Common myeloid progenitor, CD34-positive (primary cell): ENCODE results near the gene MLLT3.

Experiments
- CTCF ChIA-PET: fragments of 350-600 bp; sonication (Branson Sonifier 250); formaldehyde crosslinking; loops from one replicate; lab custom pipeline; 2021; ENCODE audit warnings: antibody characterized with exemption; lab: Charles Lee
- POLR2A ChIA-PET: fragments of 350-600 bp; sonication (Branson Sonifier 250); formaldehyde crosslinking; loops from one replicate; lab custom pipeline; 2021; ENCODE audit warnings: antibody characterized with exemption; lab: Charles Lee
- DNase-seq, 3 donors: peaks; one replicate each; pipeline versions ENCODE4 v3.0.0 to v3.0.0-alpha.2; 2013
- H3K27ac ChIP-seq, 2 experiments: 1 replicate in 1 of 2; 2 replicates in 1 of 2; pipeline ENCODE4 v1.7.0; 2013; ENCODE audit warnings: inconsistent platforms in 2 of 2, low read length in 2 of 2, mild to moderate bottlenecking in 2 of 2, low read depth in 1 of 2, moderate library complexity in 1 of 2; ENCODE audit not compliant: severe bottlenecking in 2 of 2, insufficient read depth in 1 of 2, poor library complexity in 1 of 2
- H3K27me3 ChIP-seq, 5 experiments: replicated peaks in 2 of 5; 1 replicate in 3 of 5; 2 replicates in 2 of 5; pipeline versions ENCODE4 v1.6.1 to v1.7.0; 2013; ENCODE audit warnings: low read length in 4 of 5, mild to moderate bottlenecking in 2 of 5, moderate library complexity in 2 of 5, inconsistent platforms in 1 of 5; ENCODE audit not compliant: insufficient read depth in 5 of 5, control insufficient read depth in 4 of 5
- H3K36me3 ChIP-seq, 4 experiments: 1 replicate in 2 of 4; 2 replicates in 2 of 4; pipeline versions ENCODE4 v1.6.1 to v1.7.0; 2013; ENCODE audit warnings: low read length in 3 of 4, control low read depth in 1 of 4, mild to moderate bottlenecking in 1 of 4; ENCODE audit not compliant: control insufficient read depth in 4 of 4, insufficient read depth in 4 of 4
- H3K4me1 ChIP-seq, 4 experiments: 1 replicate in 3 of 4; 2 replicates in 1 of 4; pipeline versions ENCODE4 v1.6.1 to v1.7.1; 2013; ENCODE audit warnings: low read length in 3 of 4, mild to moderate bottlenecking in 3 of 4, control low read depth in 1 of 4, inconsistent platforms in 1 of 4, moderate library complexity in 1 of 4; ENCODE audit not compliant: control insufficient read depth in 4 of 4, insufficient read depth in 4 of 4; ENCODE audit errors: control extremely low read depth in 1 of 4
- H3K4me3 ChIP-seq, 7 experiments: 1 replicate in 4 of 7; 2 replicates in 3 of 7; pipeline versions ENCODE4 v1.5.1 to v1.7.0; 2013; ENCODE audit warnings: mild to moderate bottlenecking in 7 of 7, low read length in 6 of 7, moderate library complexity in 6 of 7, inconsistent platforms in 2 of 7, low read depth in 2 of 7, control low read depth in 1 of 7; ENCODE audit not compliant: insufficient read depth in 4 of 7, control insufficient read depth in 1 of 7; ENCODE audit errors: extremely low read depth in 1 of 7
- H3K9me3 ChIP-seq, 5 experiments: 1 replicate in 4 of 5; 2 replicates in 1 of 5; pipeline versions ENCODE4 v1.6.1 to v1.7.1; 2013; ENCODE audit warnings: low read length in 4 of 5, mild to moderate bottlenecking in 2 of 5, inconsistent platforms in 1 of 5, low read depth in 1 of 5, moderate library complexity in 1 of 5; ENCODE audit not compliant: control insufficient read depth in 4 of 5, insufficient read depth in 2 of 5; ENCODE audit errors: control extremely low read depth in 1 of 5
- WGBS: methylation state at CpG from one replicate; pipeline ENCODE4 v1.1.5; 2013; ENCODE audit not compliant: insufficient coverage; 5-methylcytosine and 5-hydroxymethylcytosine counted together

The MLLT3 gene

DNA sequence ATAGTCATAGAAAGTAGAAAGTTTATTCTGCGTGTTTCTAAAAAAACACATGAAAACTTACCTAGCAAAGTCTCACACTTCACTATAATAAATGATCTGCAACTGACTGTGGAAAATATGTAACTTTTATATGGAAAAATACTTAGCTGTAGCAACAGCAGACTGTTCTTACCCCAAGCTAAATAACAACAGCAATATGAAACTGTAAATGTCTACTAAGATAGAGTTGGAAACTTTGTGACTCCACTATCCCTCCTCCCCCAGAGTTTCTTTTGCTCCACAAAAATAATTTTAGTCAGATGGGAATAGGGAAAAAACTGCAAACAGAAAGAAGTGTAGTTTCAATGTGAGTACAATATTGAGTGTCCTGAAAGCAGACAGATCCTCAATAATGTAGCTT is 21.0 kb downstream of the MLLT3 start:
- ChIA-PET POLR2A (no interaction called here), CTCF (interaction anchor here (0.7 to 1.4 kb wide), 3 partner anchors 9 to 339 kb away, joined by 3 to 6 read pairs (median 5); no protein-coding TSS in a partner anchor)
- no peaks in the 10 kb centered on the region for H3K27me3 ChIP-seq
- no peak overlapping the region for H3K27ac ChIP-seq
- no peaks in the 10 kb centered on the region for H3K9me3 ChIP-seq
- peaks cover 5 to 51% (median 25%) of the 10 kb centered on the region in 4 experiments for H3K4me1 ChIP-seq
- H3K4me3 ChIP-seq = no peak overlapping the region
- H3K36me3 ChIP-seq = peaks cover 0 to 2% (median 0%) of the 10 kb centered on the region in 4 experiments
- no CpG with 5 or more reads among the region's 1 CpG for WGBS
- DNase-seq = no peak

- Histone ChIP-seq H3K27me3 (no peaks in the 10 kb centered on the region), H3K4me1 (peaks cover 0 to 39% (median 18%) of the 10 kb centered on the region in 4 experiments), H3K4me3 (no peak overlapping the region), H3K27ac (no peak overlapping the region), H3K9me3 (no peaks in the 10 kb centered on the region), H3K36me3 (peaks cover 0 to 2% (median 0%) of the 10 kb centered on the region in 4 experiments)
- DNase-seq = no peak
- POLR2A ChIA-PET = no interaction called here
- CTCF ChIA-PET = interaction anchor here (1.4 kb wide), 1 partner anchor 23 kb away, joined by 3 read pairs; the partner anchor contains the start of gene MLLT3
- no CpG with 5 or more reads among the region's 3 CpGs for WGBS
These were observed 23.1 kb downstream of the MLLT3 start for GRCh38 chr9:20599195-20599594.

DNA sequence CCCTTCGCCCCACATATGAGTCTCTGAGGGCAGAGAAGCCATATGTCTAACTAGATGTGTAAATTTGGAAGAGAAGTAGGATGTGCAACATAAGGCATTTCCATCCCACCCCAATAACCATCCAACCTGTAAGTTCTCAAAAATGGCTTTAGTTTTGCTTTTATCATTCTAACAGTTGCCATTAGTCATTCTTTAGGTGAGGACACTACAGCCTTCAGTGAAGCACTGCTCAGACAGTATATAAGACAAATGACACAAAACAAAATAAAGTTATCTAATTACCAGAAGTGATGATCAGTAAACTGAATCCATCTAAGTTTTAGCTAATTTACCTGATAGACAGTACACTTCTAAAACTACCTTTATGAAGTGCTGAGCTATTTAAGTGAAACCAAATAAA is 23.9 kb downstream of the MLLT3 start:
- no CpG with 5 or more reads among the region's 1 CpG for WGBS

GRCh38 chr9:20597862-20598261 is 24.4 kb downstream of the MLLT3 start:
- H3K27me3 ChIP-seq = no peaks in the 10 kb centered on the region
- ChIA-PET POLR2A (no interaction called here), CTCF (interaction anchor here (0.7 to 2.1 kb wide), 4 partner anchors 18 to 37 kb away, joined by 3 to 9 read pairs (median 3); partner anchors contain the start of gene MLLT3)
- peaks cover 0 to 2% (median 0%) of the 10 kb centered on the region in 4 experiments for H3K36me3 ChIP-seq
- H3K4me1 ChIP-seq = peaks cover 0 to 26% (median 12%) of the 10 kb centered on the region in 4 experiments
- H3K27ac ChIP-seq = no peak overlapping the region
- no peaks in the 10 kb centered on the region for H3K9me3 ChIP-seq
- no peak overlapping the region for H3K4me3 ChIP-seq
- peak in 1 of 3 donors; percentile 22 for DNase-seq

More for the DNA sequence above, 23.9 kb downstream of the MLLT3 start:
- H3K4me1 ChIP-seq = peaks cover 0 to 31% (median 14%) of the 10 kb centered on the region in 4 experiments
- ChIA-PET CTCF (interaction anchor here (1.3 to 1.4 kb wide), 2 partner anchors 24 to 27 kb away, joined by 3 read pairs; partner anchors contain the start of gene MLLT3), POLR2A (no interaction called here)
- no peaks in the 10 kb centered on the region for H3K9me3 ChIP-seq
- H3K4me3 ChIP-seq = no peak overlapping the region
- no peak overlapping the region for H3K27ac ChIP-seq
- peaks cover 0 to 2% (median 0%) of the 10 kb centered on the region in 4 experiments for H3K36me3 ChIP-seq
- no peak for DNase-seq
- H3K27me3 ChIP-seq = no peaks in the 10 kb centered on the region

GRCh38 chr9:20594608-20595007 is 27.7 kb downstream of the MLLT3 start:
- DNase-seq = no peak
- H3K36me3 ChIP-seq = peaks cover 0 to 4% (median 3%) of the 10 kb centered on the region in 4 experiments
- peaks cover 0 to 9% (median 3%) of the 10 kb centered on the region in 4 experiments for H3K4me1 ChIP-seq
- ChIA-PET POLR2A (interaction anchor here (0.7 kb wide), 1 partner anchor 310 kb away, joined by 4 read pairs; no protein-coding TSS in a partner anchor), CTCF (no interaction called here)
- 94% methylated on average over 2 of the region's 3 CpGs for WGBS
- no peak overlapping the region for H3K27ac ChIP-seq
- H3K9me3 ChIP-seq = peaks cover 0 to 5% (median 0%) of the 10 kb centered on the region in 5 experiments
- no peaks in the 10 kb centered on the region for H3K27me3 ChIP-seq
- no peak overlapping the region for H3K4me3 ChIP-seq

DNA sequence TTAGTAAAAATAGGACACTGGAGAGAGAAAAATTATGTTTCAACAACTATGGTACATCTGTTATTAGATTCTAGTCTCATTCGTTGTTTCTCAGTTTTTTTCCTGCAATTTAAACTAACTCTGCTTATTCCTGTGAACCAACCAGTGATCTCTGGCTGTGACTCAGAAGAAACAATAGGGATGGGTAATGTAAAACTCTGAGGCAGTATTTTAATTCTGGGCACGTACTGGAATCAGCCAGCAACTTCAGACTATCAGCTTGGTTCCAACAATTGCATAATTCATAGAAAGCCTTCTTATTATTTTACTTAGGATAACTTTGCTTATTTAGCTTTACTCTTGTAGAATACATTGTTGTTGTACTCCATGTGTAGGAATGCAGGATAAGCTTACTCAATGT is 28.8 kb downstream of the MLLT3 start:
- Histone ChIP-seq H3K36me3 (peaks cover 0 to 3% (median 3%) of the 10 kb centered on the region in 4 experiments), H3K4me3 (no peak overlapping the region), H3K27ac (no peak overlapping the region), H3K4me1 (peaks cover 0 to 8% (median 3%) of the 10 kb centered on the region in 4 experiments), H3K9me3 (peaks cover 0 to 5% (median 0%) of the 10 kb centered on the region in 5 experiments), H3K27me3 (no peaks in the 10 kb centered on the region)
- DNase-seq = no peak
- ChIA-PET POLR2A (no interaction called here), CTCF (no interaction called here)
- no CpG with 5 or more reads among the region's 2 CpGs for WGBS

DNA sequence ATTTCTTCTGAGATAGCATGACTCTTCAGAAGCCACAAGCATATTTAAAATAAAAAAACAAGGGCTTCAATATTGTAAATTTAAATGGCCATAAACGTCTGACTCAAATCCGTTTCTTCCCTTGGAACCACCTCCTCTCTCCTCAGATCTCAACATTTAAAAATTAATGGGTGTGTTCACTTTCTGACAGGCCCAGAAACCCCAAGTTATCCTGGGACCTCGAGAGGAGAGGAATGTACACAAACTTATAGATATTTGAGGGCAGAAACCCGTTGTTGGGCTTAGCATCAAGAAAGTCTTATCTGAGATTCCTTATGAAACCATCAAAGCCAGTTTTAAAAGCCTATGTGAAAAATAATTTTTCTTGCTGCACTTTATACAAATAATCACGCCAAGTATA is 29.2 kb downstream of the MLLT3 start:
- CTCF ChIA-PET = no interaction called here
- H3K4me3 ChIP-seq = no peak overlapping the region
- H3K27me3 ChIP-seq = no peaks in the 10 kb centered on the region
- no peak for DNase-seq
- H3K9me3 ChIP-seq = peaks cover 0 to 5% (median 0%) of the 10 kb centered on the region in 5 experiments
- no CpG with 5 or more reads among the region's 5 CpGs for WGBS
- no peak overlapping the region for H3K27ac ChIP-seq
- POLR2A ChIA-PET = no interaction called here
- peaks cover 0 to 3% (median 3%) of the 10 kb centered on the region in 4 experiments for H3K36me3 ChIP-seq
- H3K4me1 ChIP-seq = peaks cover 0 to 4% (median 2%) of the 10 kb centered on the region in 4 experiments
